GM12878 (cell line): ENCODE results near the gene ABCC1. TPM values are rescaled to one million over a fixed set of nuclear protein-coding genes. Genes with fewer than 3 reads are reported as not detected.

Experiments
- ATAC-seq: fragments of 200-7000 bp; cut with Tn5 transposase; 3 replicates; pipeline ENCODE4 v1.9.1; 2020; ENCODE audit warnings: mild to moderate bottlenecking, moderate library complexity
- BruUV-seq: library from RNA; stranded (reverse); fragments of 400-500 nt; replicated peaks from 2 replicates; lab custom pipeline; 2021; lab: Mats Ljungman, UMichigan
- CTCF ChIA-PET: fragments of 300-600 bp; sonication (Branson Sonifier 250); formaldehyde crosslinking; extraction: SDS; loops from one replicate; lab custom pipeline; 2021; ENCODE audit warnings: inconsistent platforms; lab: Yijun Ruan, JAX
- POLR2A ChIA-PET: fragments of 350-600 bp; formaldehyde crosslinking; extraction: SDS; loops from one replicate; lab custom pipeline; 2021; ENCODE audit warnings: inconsistent platforms; lab: Charles Lee
- RAD21 ChIA-PET: fragments of 300-600 bp; sonication (Branson Sonifier 250); formaldehyde crosslinking; loops from one replicate; lab custom pipeline; 2023; ENCODE audit warnings: antibody characterized with exemption; ENCODE audit not compliant: unreplicated experiment; lab: Charles Lee
- SMC1A ChIA-PET: fragments of 300-600 bp; sonication (Branson Sonifier 250); formaldehyde crosslinking; loops from one replicate; lab custom pipeline; 2023; ENCODE audit not compliant: unreplicated experiment, uncharacterized antibody; lab: Charles Lee
- DNase-seq: peaks from one replicate; pipeline ENCODE4 v3.0.0-alpha.2; 2011; ENCODE audit warnings: low read depth, low spot score
- FAIRE-seq: peaks from 3 replicates; lab custom pipeline; 2011; peaks lifted over from hg19 to GRCh38; lab: Jason Lieb, UNC
- H2AFZ ChIP-seq: 2 replicates; pipeline ENCODE4 v1.6.0; 2011; ENCODE audit warnings: low read depth, low read length, control low read depth; ENCODE audit not compliant: control insufficient read depth
- H3K27ac ChIP-seq: 2 replicates; pipeline ENCODE4 v1.5.1; 2011; ENCODE audit warnings: control low read depth; ENCODE audit not compliant: control insufficient read depth, insufficient read depth
- H3K27me3 ChIP-seq, 2 experiments: replicated peaks in 1 of 2; 2 replicates each; pipeline versions ENCODE4 v1.6.0 to v1.6.1; 2011; ENCODE audit warnings: low read length in 1 of 2; ENCODE audit not compliant: control insufficient read depth in 2 of 2, insufficient read depth in 2 of 2
- H3K36me3 ChIP-seq, 2 experiments: 2 replicates each; pipeline ENCODE4 v1.5.1; 2011; ENCODE audit warnings: low read length in 1 of 2; ENCODE audit not compliant: control insufficient read depth in 2 of 2, insufficient read depth in 2 of 2
- H3K4me1 ChIP-seq: 2 replicates; pipeline ENCODE4 v1.6.1; 2011; ENCODE audit warnings: mild to moderate bottlenecking, low read length, moderate library complexity, mixed read lengths; ENCODE audit not compliant: control insufficient read depth, insufficient read depth
- H3K4me2 ChIP-seq: 2 replicates; pipeline ENCODE4 v1.6.0; 2011; ENCODE audit warnings: control low read depth; ENCODE audit not compliant: control insufficient read depth, insufficient read depth
- H3K4me3 ChIP-seq: fragments of 200-600 bp; sonication (generic); 2 replicates; pipeline ENCODE4 v1.5.1; 2016
- H3K79me2 ChIP-seq: 2 replicates; pipeline ENCODE4 v1.6.0; 2011; ENCODE audit warnings: low read length; ENCODE audit not compliant: control insufficient read depth, insufficient read depth
- H3K9ac ChIP-seq: 2 replicates; pipeline ENCODE4 v1.8.0; 2011; ENCODE audit warnings: low read length, control low read depth, mixed read lengths; ENCODE audit not compliant: control insufficient read depth, insufficient read depth
- H3K9me3 ChIP-seq: replicated peaks from 3 replicates; pipeline ENCODE4 v1.5.1; 2011; ENCODE audit warnings: mild to moderate bottlenecking, low read length; ENCODE audit not compliant: control insufficient read depth, insufficient read depth
- H4K20me1 ChIP-seq: 2 replicates; pipeline ENCODE4 v1.6.0; 2011; ENCODE audit not compliant: control insufficient read depth, insufficient read depth
- ASH2L ChIP-seq: fragments of 300-600, 200-600 bp; sonication (generic); IDR thresholded peaks from 2 replicates; pipeline ENCODE4 v1.6.1; 2017; ENCODE audit warnings: low read depth, mild to moderate bottlenecking, borderline replicate concordance
- BCLAF1 ChIP-seq: fragments of 450-650 bp; IDR thresholded peaks from 2 replicates; pipeline ENCODE4 v1.6.1; 2017; ENCODE audit warnings: antibody characterized with exemption, mild to moderate bottlenecking, moderate library complexity
- CHD4 ChIP-seq: fragments of 200-600 bp; sonication (generic); IDR thresholded peaks from 2 replicates; pipeline ENCODE4 v1.6.1; 2016; ENCODE audit warnings: mild to moderate bottlenecking
- EED ChIP-seq: sonication (generic); IDR thresholded peaks from 2 replicates; pipeline ENCODE4 v1.6.1; 2016; ENCODE audit warnings: antibody characterized with exemption, low read depth
- STAT3 ChIP-seq: IDR thresholded peaks from 2 replicates; pipeline ENCODE4 v1.6.1; 2011; ENCODE audit warnings: low read depth, low read length, improper control_type of control experiment
- WRNIP1 ChIP-seq: IDR thresholded peaks from 2 replicates; pipeline ENCODE4 v1.6.1; 2011; ENCODE audit warnings: low read depth, low read length, improper control_type of control experiment, borderline replicate concordance
- ZNF24 ChIP-seq: fragments of 450-650 bp; IDR thresholded peaks from 2 replicates; pipeline ENCODE4 v1.6.1; 2017; ENCODE audit warnings: antibody characterized with exemption, mild to moderate bottlenecking
- ZSCAN29 ChIP-seq: fragments of 450-650 bp; IDR thresholded peaks from 2 replicates; pipeline ENCODE4 v1.6.1; 2017; ENCODE audit warnings: mild to moderate bottlenecking, moderate library complexity
- WGBS: methylation state at CpG from one replicate; pipeline ENCODE4 v1.1.6; 2016; ENCODE audit warnings: low lambda C conversion rate; ENCODE audit not compliant: insufficient replicate concordance, insufficient coverage; ENCODE audit errors: missing lambda C conversion rate; 5-methylcytosine and 5-hydroxymethylcytosine counted together
- in situ Hi-C: fragments of 300-500 bp; cut with MboI; formaldehyde crosslinking; loops from 9 replicates; pipeline ENCODE4 v1.14.3; 2018; ENCODE audit warnings: mixed read lengths
- intact Hi-C: fragments of 100-400 bp; cut with micrococcal nuclease; formaldehyde crosslinking; loops from one replicate; pipeline ENCODE4 v1.14.2; 2022; ENCODE audit not compliant: unreplicated experiment
- polyA plus RNA-seq, 11 experiments: library from polyadenylated mRNA; depleted of rRNA in 4 of 11; unstranded in 6 of 11; stranded (reverse) in 5 of 11; fragments of >200 nt; fragmentation: Nextera tagmentation in 4 of 11; fragmentation: Illumina TruSeq in 1 of 11; extraction: Ambion mirVana in 4 of 11; extraction: Trizol in 1 of 11; gene quantifications; 1 replicate in 1 of 11; 2 replicates in 10 of 11; pipeline versions ENCODE4 v1.2.1 to v1.2.3, GENCODE V29; 2011 to 2016; ENCODE audit warnings: inconsistent platforms in 2 of 11, missing spikeins in 2 of 11, low read depth in 1 of 11
- total RNA-seq, 4 experiments: library from RNA; depleted of rRNA in 3 of 4; stranded (reverse); fragments of >200 nt in 3 of 4; fragmentation: Illumina TruSeq in 1 of 4; extraction: Trizol in 1 of 4; gene quantifications; 2 replicates each; pipeline versions ENCODE4 v1.2.1 to v1.2.3, GENCODE V29; 2013 to 2021

ABCC1 gene
- total and polyA plus RNA-seq, 10 of the 15 experiments (the other 5 are each of a cell fraction or from before 2014, with no cell fraction given): 3.2 to 44.6 (median 14.5) TPM

- ChIA-PET CTCF (no interaction called here), POLR2A (no interaction called here), RAD21 (no interaction called here), SMC1A (no interaction called here)
- Histone ChIP-seq H3K27me3 (no peaks in the 10 kb centered on the region), H3K4me3 (no peak overlapping the region), H3K4me2 (no peak overlapping the region), H2AFZ (no peak overlapping the region), H3K9me3 (peaks cover 51% of the 10 kb centered on the region), H3K79me2 (peaks cover 45% of the 10 kb centered on the region), H3K27ac (no peak overlapping the region), H4K20me1 (no peaks in the 10 kb centered on the region; the same call in 1 of the 2 replicates), H3K4me1 (no peaks in the 10 kb centered on the region), H3K9ac (no peak overlapping the region), H3K36me3 (peaks cover 17 to 24% of the 10 kb centered on the region in 2 experiments)
- intact Hi-C loops: no loop called here
- FAIRE-seq (no peak), ATAC-seq (no peak), DNase-seq (no peak)
- in situ Hi-C loops: no loop called here
- BruUV-seq: no TSS peak
- WGBS: 93% methylated on average over 3 of the region's 3 CpGs
- TF ChIP-seq ZSCAN29: no peak
- TF ChIP-seq ASH2L: no peak
- TF ChIP-seq WRNIP1: no peak
- no peak for TF ChIP-seq STAT3
- no peak for TF ChIP-seq EED
- no peak for TF ChIP-seq CHD4
- no peak for TF ChIP-seq BCLAF1
- TF ChIP-seq ZNF24: no peak
These were observed 32.0 kb downstream of the ABCC1 start for GRCh38 chr16:15981382-15981781.
